Fibroblast of lung (primary cell): ENCODE data around the gene KCNIP4. TPM values are rescaled to one million over a fixed set of nuclear protein-coding genes. Genes with fewer than 3 reads are reported as not detected.

Experiments
- DNase-seq, 2 donors: peaks; one replicate each; pipeline versions ENCODE4 v3.0.0 to v3.0.0-alpha.2; 2010; ENCODE audit warnings: low read depth in 2 of 2
- H2AFZ ChIP-seq: 2 replicates; pipeline ENCODE4 v1.5.1; 2012; ENCODE audit warnings: low read length, control low read depth, inconsistent platforms
- H3K27ac ChIP-seq: 2 replicates; pipeline ENCODE4 v1.5.1; 2011; ENCODE audit warnings: low read length, control low read depth; ENCODE audit not compliant: insufficient read depth
- H3K27me3 ChIP-seq: 2 replicates; pipeline ENCODE4 v1.5.1; 2011; ENCODE audit warnings: mild to moderate bottlenecking, low read length; ENCODE audit not compliant: control insufficient read depth, insufficient read depth
- H3K36me3 ChIP-seq: 2 replicates; pipeline ENCODE4 v1.5.1; 2011; ENCODE audit warnings: low read length; ENCODE audit not compliant: control insufficient read depth, insufficient read depth
- H3K4me1 ChIP-seq: 2 replicates; pipeline ENCODE4 v1.5.1; 2011; ENCODE audit warnings: low read length; ENCODE audit not compliant: control insufficient read depth, insufficient read depth; ENCODE audit errors: extremely low read depth
- H3K4me2 ChIP-seq: 2 replicates; pipeline ENCODE4 v1.5.1; 2011; ENCODE audit warnings: low read length, control low read depth; ENCODE audit not compliant: insufficient read depth; ENCODE audit errors: extremely low read depth
- H3K4me3 ChIP-seq, 4 experiments: fragments of 200-600 bp in 1 of 4; sonication (generic) in 1 of 4; replicated peaks in 1 of 4; 2 replicates each; pipeline ENCODE4 v1.5.1; 2011 to 2016; ENCODE audit warnings: low read length in 4 of 4, low read depth in 3 of 4, mild to moderate bottlenecking in 3 of 4, control low read depth in 2 of 4, inconsistent platforms in 1 of 4, mixed read lengths in 1 of 4; ENCODE audit not compliant: insufficient read depth in 1 of 4; ENCODE audit errors: control extremely low read depth in 1 of 4
- H3K79me2 ChIP-seq: 2 replicates; pipeline ENCODE4 v1.5.1; 2012; ENCODE audit warnings: mild to moderate bottlenecking, low read length, inconsistent platforms; ENCODE audit not compliant: control insufficient read depth, insufficient read depth
- H3K9ac ChIP-seq: 2 replicates; pipeline ENCODE4 v1.5.1; 2011; ENCODE audit warnings: mild to moderate bottlenecking, low read length, control low read depth; ENCODE audit not compliant: insufficient read depth
- H3K9me3 ChIP-seq: 2 replicates; pipeline ENCODE4 v1.5.1; 2012; ENCODE audit warnings: low read depth, low read length; ENCODE audit not compliant: control insufficient read depth, insufficient read depth
- H4K20me1 ChIP-seq: 2 replicates; pipeline ENCODE4 v1.5.1; 2011; ENCODE audit warnings: low read length; ENCODE audit not compliant: control insufficient read depth, insufficient read depth; ENCODE audit errors: extremely low read depth
- EZH2 ChIP-seq: IDR thresholded peaks from 2 replicates; pipeline ENCODE4 v1.5.1; 2012; ENCODE audit warnings: low read length, control low read depth, mild to moderate bottlenecking; ENCODE audit errors: missing control alignments
- polyA plus RNA-seq, 2 donors: library from polyadenylated mRNA; depleted of rRNA in 1 of 2; stranded (reverse) in 1 of 2; unstranded in 1 of 2; fragments of >200 nt; gene quantifications; 2 replicates each; pipeline ENCODE4 v1.2.1, GENCODE V29; 2011 to 2012; ENCODE audit warnings: missing spikeins in 1 of 2
- total RNA-seq: library from RNA; depleted of rRNA; stranded (reverse); fragments of >200 nt; gene quantifications from 2 replicates; pipeline ENCODE4 v1.2.1, GENCODE V29; 2014
- TF ChIP-seq, protein P1 (sequence below), 2 donors: IDR thresholded peaks in 1 of 2; conservative IDR thresholded peaks in 1 of 2; 1 replicate in 1 of 2; 2 replicates in 1 of 2; pipeline ENCODE4 v1.5.1; 2011 to 2012; ENCODE audit warnings: low read length in 2 of 2, control low read depth in 1 of 2, inconsistent platforms in 1 of 2, low read depth in 1 of 2, mild to moderate bottlenecking in 1 of 2

The KCNIP4 gene
- total and polyA plus RNA-seq, 2 donors (not counting 1 experiment from before 2014, with no cell fraction given) = not detected

DNA sequence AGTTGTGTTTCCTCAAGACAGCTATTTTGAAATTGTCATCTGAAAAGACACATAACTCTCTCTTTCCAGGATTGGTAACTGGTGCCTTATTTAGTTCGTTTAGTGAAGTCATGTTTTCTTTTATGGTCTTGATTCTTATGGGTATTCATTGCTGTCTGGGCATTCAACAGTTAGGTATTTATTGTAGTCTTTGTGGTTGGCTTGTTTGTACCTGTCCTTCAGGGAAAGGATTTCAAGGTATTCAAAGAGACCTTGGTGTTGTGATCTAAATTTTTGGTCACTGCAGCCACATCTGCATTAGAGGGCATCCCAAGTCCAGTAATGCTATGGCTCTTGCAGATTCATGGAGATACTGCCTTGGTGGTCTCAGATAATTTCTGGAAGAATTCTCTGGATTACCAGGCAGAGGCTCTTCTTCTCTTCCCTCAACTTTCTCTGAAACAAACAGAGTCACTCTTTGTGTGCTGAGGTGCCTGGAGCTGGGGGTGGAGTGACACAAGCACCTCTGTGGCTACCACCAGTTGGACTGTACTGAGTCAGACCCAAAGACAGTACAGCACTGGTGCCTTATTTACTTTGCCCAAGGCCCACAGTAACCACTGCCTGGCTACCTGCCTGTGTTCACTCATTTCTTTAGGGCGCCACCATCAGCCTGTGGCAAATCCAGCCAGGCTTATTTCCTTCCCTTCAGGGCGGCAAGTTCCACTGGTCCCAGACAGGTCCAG, 620.4 kb downstream of the KCNIP4 start:
- Histone ChIP-seq H3K4me1 (no peaks in the 10 kb centered on the region), H3K27ac (no peak overlapping the region), H3K4me3 (no peak overlapping the region), H3K27me3 (no peaks in the 10 kb centered on the region), H3K9me3 (no peaks in the 10 kb centered on the region), H3K4me2 (no peak overlapping the region), H4K20me1 (no peaks in the 10 kb centered on the region), H3K9ac (no peak overlapping the region), H3K36me3 (no peaks in the 10 kb centered on the region), H3K79me2 (no peaks in the 10 kb centered on the region), H2AFZ (no peak overlapping the region)
- DNase-seq = no peak
- TF ChIP-seq EZH2 = no peak
- TF ChIP-seq, protein P1, sequence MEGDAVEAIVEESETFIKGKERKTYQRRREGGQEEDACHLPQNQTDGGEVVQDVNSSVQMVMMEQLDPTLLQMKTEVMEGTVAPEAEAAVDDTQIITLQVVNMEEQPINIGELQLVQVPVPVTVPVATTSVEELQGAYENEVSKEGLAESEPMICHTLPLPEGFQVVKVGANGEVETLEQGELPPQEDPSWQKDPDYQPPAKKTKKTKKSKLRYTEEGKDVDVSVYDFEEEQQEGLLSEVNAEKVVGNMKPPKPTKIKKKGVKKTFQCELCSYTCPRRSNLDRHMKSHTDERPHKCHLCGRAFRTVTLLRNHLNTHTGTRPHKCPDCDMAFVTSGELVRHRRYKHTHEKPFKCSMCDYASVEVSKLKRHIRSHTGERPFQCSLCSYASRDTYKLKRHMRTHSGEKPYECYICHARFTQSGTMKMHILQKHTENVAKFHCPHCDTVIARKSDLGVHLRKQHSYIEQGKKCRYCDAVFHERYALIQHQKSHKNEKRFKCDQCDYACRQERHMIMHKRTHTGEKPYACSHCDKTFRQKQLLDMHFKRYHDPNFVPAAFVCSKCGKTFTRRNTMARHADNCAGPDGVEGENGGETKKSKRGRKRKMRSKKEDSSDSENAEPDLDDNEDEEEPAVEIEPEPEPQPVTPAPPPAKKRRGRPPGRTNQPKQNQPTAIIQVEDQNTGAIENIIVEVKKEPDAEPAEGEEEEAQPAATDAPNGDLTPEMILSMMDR (conservative IDR thresholded peaks at IDR 0.05 in 1 of 2, IDR thresholded peaks at IDR 0.05 in 1 of 2; ENCODE audit: low read depth in 1 of 2, low read length in 2 of 2) = no peak

DNA sequence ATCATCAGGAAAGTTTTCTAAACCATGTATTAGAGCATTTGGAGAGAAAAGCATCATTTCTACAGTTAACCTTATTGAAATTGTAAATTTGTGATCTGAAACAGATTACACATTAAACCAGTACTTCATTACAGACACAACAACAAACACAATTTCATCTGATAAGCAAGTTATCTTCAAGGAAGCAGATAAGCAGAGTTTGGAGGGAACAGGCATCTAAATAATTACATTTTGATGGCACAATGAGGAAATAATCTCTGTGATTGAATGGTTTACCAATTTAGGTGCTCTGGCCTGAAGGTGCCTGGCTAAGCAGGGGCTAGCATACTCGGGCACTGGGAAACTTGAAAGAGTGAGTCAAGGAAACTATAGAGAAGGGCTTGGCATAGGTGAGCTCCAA, 628.5 kb downstream of the KCNIP4 start:
- Histone ChIP-seq H3K9me3 (no peaks in the 10 kb centered on the region), H2AFZ (no peak overlapping the region), H3K27ac (no peak overlapping the region), H3K4me1 (no peaks in the 10 kb centered on the region), H4K20me1 (no peaks in the 10 kb centered on the region), H3K36me3 (no peaks in the 10 kb centered on the region), H3K9ac (no peak overlapping the region), H3K4me3 (no peak overlapping the region), H3K79me2 (no peaks in the 10 kb centered on the region), H3K27me3 (no peaks in the 10 kb centered on the region), H3K4me2 (no peak overlapping the region)
- no peak for DNase-seq
- TF ChIP-seq EZH2 = no peak
- TF ChIP-seq, protein P1 (conservative IDR thresholded peaks at IDR 0.05 in 1 of 2, IDR thresholded peaks at IDR 0.05 in 1 of 2; ENCODE audit: low read depth in 1 of 2, low read length in 2 of 2) = no peak

DNA sequence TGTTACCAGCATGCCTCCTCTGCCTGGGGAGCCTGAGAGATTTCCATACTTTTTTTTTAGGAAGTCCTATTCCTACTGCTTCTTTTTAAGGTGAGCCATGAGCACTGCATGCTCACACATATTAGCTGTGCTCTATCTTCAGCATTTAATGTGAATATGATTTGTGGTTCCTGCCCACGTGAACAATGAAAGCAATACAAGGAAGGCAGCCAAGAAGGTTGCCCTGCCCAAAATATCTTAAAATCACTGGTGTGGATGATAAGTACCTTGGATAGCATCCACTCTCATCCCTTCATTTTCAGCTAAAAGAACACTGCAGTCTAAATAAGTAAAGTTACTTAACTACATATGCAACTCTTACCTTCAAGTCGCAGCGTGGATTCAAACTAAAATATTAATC, 640.9 kb downstream of the KCNIP4 start:
- Histone ChIP-seq H3K27ac (no peak overlapping the region), H3K9me3 (no peaks in the 10 kb centered on the region), H3K79me2 (no peaks in the 10 kb centered on the region), H2AFZ (no peak overlapping the region), H4K20me1 (no peaks in the 10 kb centered on the region), H3K4me2 (no peak overlapping the region), H3K27me3 (no peaks in the 10 kb centered on the region), H3K36me3 (no peaks in the 10 kb centered on the region), H3K4me1 (no peaks in the 10 kb centered on the region), H3K9ac (no peak overlapping the region), H3K4me3 (no peak overlapping the region)
- TF ChIP-seq EZH2 = no peak
- TF ChIP-seq, protein P1 (conservative IDR thresholded peaks at IDR 0.05 in 1 of 2, IDR thresholded peaks at IDR 0.05 in 1 of 2; ENCODE audit: low read depth in 1 of 2, low read length in 2 of 2) = no peak
- DNase-seq = no peak
